ENCODE data around the gene COL6A3.

GRCh38 chr2:237350597-237350996 lies 63.4 kb downstream of the COL6A3 start:
- TF ChIP-seq HMGXB4 (CRISPR knock-in tag; IDR thresholded peaks at IDR 0.05; ENCODE audit: borderline replicate concordance) = no peak
- TF ChIP-seq, protein P1, sequence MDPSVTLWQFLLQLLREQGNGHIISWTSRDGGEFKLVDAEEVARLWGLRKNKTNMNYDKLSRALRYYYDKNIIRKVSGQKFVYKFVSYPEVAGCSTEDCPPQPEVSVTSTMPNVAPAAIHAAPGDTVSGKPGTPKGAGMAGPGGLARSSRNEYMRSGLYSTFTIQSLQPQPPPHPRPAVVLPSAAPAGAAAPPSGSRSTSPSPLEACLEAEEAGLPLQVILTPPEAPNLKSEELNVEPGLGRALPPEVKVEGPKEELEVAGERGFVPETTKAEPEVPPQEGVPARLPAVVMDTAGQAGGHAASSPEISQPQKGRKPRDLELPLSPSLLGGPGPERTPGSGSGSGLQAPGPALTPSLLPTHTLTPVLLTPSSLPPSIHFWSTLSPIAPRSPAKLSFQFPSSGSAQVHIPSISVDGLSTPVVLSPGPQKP (IDR thresholded peaks at IDR 0.05; ENCODE audit: low read depth, low read length) = no peak
- TF ChIP-seq, protein P2, sequence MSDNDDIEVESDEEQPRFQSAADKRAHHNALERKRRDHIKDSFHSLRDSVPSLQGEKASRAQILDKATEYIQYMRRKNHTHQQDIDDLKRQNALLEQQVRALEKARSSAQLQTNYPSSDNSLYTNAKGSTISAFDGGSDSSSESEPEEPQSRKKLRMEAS (IDR thresholded peaks at IDR 0.05) = no peak
